Midbrain (tissue), 1 donor: ENCODE results near the gene CPXM1.
"Not testable (repeated sequence)": the region's sequence is repeated elsewhere in the genome, so short reads cannot be mapped to it uniquely, and the experiment has no call there.

ENCODE experiments used
- DNase-seq: peaks from one replicate; lab custom pipeline; 2025; lab: John Stamatoyannopoulos, UW

Gene CPXM1

DNA sequence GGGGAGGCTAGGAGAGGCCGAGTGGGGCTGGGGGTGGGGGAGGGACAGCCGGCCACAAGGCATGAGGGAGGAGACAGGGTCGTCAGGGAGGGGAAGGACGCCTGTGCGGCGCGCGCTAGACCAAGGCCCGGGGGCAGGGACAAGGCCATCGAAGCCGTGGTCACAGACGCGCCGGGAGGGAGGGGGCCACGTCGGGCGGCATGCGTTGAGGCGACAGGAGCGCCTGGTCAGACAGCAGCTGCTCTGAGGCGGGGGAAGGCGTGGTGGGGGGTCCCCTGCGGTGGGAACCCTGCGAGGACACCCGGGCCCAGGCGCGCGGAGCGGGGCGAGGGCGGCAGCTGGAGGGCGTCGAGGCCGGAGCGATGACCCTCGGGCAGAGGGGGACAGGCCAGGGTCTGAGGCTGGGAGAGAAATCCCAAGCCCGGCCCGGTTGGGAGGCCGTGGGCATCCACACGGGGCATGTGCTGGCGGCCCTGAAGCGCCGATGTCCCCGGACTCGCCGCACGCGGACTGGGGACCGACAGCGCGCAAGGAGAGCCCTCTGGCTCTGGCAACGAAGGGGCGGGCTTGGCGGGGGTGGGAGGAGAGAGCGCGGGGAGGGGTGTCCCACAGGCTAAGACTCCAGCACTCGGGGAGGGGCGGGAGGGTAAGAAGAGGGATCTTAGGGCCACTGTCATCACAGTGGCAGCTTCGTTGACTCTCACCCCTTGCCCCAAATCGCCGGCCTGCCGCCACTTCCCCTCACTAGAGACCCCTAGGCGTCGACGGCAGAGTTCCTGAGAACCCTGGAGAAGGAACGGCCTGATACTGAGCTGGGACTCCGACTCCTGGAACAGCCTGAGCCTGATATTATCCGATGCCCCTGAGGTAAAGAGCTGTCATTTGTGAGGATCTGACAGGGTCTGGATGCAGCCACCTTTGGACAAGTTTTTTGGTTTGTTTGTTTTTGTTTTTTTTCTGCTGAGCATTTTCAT is 20.8 kb upstream of the CPXM1 start:
- DNase-seq = no peak

DNA sequence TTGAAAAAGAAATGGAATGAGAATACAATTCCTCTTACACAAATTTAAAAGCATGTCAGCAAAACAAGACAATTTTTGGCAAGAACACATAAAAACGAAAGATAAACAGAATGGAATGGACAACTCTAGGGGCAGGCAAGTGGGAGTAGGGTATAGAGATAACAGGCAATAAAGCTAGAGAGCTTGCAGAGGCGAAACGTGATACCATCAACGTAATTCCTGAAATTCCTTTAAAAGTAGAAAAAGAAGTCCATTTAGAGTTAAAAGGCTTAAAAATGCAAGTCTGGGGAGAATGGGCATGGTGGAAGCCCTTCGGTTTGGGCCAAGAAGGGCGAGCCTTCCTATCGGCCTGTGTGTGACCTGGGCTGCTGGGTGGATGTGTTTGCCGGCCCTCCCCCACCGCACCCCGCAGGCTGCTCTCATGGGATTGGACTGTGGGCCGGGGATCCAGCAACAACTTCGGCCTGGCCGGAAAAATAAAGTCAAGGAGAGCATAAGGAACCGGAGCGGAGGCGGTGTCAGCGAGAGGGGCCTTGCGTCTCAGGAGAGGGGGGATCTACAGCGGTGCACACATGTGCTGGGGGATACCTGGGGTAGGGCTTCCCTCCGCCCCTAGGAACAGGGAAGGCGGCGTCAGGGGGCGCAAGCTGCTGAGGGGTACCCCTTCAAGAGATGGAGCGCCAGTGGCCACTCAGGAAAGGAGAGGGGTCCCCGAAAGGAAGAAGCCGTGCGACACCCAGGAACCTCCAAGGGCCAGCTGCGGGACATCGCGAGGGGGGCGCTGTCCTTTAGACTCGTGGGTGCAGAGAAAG is 19.9 kb upstream of the CPXM1 start:
- no peak for DNase-seq

DNA sequence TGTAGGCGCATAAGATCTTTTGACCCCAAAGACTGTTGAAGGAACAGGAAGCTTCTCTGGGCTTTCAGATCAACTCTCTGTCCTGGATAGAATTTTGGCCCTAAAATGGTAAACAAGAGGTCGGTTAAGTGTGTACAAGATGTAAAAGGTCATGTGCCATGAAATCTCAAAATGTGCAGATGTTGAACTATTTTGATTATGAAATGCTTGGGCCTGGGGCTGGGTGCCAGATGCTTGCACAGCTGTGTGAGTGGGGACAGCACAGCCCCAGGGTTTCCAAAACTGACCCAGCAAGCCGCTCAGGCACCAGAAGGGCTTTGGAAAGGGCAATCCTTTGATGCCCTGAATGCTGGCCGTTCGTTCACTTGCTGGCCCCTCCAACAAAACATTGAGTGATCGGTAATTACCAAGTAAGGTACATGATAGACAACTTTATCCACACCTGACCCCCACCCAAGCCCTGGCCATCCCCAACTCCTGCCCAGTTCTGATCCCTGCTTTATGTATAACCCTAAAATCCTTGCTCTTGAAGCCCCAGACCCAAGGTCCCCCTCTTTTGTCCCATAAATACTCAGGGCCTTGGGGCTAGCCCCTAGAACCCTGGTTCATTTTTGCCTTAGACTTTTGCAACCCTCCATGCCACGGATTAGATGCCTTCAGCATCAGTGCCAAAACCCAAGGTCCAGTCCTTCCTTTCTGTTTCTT is 17.6 kb upstream of the CPXM1 start:
- DNase-seq = no peak

DNA sequence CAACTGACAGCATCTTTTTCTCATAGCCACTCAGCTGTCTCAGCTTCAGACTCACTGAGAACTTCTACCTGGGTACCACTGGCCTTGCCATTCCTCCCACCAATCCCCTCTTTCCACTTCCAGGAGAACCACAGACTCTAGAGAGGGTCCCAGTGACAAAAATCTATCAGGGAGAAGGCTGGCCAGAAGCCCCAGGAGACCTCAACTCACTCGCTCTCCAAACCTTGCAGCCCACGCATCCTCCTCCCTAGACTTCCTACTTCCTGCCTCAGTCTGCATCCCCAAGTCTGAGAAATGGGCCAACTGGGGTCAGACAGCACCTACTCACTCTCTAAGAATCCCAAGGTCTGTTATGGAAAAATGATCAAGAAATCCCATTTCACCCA is 16.9 kb upstream of the CPXM1 start:
- no peak for DNase-seq

DNA sequence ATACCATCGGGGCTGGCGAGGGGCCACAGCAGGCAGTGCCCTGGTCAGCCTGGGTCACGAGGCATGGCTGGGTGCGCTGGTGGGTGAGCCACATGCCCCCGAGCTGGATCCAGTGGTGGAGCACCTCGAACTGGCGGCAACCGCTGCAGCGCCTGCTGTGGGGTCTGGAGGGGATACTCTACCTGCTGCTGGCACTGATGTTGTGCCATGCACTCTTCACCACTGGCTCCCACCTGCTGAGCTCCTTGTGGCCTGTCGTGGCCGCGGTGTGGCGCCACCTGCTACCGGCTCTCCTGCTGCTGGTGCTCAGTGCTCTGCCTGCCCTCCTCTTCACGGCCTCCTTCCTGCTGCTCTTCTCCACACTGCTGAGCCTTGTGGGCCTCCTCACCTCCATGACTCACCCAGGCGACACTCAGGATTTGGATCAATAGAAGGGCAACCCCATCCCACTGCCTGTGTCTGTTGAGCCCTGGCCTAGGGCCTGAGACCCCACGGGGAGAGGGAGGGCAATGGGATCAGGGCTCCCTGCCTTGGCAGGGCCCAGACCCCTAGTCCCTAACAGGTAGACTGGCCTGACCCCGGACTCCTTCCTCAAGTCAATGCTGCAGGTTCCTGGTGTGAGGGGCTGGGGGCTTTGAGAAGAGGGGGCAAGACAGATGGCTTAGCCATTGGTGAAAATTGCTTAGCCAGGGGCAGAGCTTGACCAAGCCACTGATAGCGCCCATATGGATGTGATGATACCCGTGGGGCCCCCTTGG is 16.3 kb upstream of the CPXM1 start:
- DNase-seq = no peak

DNA sequence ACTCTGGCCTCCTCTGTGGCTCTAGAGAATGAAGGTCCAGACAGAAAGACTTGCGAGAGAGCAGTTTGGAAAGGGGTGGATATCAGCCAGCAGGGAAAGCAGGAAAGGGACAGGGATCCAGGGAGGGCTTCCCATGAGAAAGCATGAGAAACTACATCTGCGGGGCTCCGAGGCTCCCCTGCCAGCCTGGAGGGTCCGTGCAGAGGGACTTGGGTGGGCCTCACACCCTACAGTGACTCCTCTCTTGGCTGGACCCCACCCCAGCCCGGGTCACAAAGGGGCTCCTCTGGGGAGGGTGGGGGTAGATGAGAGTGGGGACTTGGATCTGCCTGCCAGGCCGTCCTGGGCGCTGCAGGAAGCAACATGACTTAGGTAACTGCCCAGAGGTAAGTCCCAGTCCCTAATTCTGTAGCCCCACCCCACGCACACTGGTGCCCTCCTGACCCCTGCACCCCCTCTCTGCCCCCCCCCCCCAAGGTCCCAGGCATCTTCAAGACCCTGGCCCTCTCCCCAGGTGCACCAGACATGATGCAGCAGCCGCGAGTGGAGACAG is 15.7 kb upstream of the CPXM1 start, which contains the start of gene TMEM239:
Gene TMEM239 (plus strand): TSS at position 335 of the 553 bp plus-strand sequence. CDS start 191 bp downstream, at position 526.
- DNase-seq = no peak

DNA sequence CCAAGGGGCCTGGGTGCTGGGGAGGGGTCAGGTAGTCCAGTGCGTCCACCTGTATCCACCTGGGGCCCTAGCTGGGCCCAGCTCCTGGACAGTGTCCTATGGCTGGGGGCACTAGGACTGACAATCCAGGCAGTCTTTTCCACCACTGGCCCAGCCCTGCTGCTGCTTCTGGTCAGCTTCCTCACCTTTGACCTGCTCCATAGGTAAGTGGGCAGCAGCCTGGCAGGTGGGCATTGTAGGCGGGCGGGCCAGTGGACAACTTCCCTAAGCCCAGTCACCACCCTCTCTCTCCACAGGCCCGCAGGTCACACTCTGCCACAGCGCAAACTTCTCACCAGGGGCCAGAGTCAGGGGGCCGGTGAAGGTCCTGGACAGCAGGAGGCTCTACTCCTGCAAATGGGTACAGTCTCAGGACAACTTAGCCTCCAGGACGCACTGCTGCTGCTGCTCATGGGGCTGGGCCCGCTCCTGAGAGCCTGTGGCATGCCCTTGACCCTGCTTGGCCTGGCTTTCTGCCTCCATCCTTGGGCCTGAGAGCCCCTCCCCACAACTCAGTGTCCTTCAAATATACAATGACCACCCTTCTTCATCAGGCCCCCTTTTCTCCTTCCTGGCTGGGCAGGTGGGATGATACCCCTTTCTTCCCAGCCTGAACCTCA is 14.9 kb upstream of the CPXM1 start:
- DNase-seq = no peak

DNA sequence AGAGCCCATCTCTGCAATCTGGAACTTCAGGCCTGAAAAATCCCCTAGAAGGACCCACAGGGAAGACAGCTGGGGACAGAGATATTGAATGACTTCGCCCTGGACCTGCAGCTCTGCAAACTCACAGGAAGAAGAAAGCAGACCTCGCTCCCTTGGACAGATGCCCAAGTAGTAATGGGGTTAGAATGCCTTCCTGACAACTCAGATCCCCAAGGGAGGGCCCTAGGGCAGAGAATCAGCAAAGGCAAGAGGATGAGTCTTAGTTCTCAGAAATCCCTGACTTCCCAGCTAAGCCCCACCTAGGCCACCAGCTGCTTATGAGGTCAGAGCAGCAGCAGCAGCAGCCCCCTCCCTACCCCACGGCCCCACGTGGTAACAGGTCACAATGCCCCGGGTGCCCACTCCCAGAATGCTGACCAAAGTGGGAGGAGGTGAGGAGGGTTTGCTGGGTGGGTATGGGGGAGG is 14.2 kb upstream of the CPXM1 start, which contains the start of gene C20orf141:
Gene C20orf141 (plus strand): TSS at position 401 of the 465 bp plus-strand sequence. CDS start 198 bp downstream, outside the sequence.
- no peak for DNase-seq

DNA sequence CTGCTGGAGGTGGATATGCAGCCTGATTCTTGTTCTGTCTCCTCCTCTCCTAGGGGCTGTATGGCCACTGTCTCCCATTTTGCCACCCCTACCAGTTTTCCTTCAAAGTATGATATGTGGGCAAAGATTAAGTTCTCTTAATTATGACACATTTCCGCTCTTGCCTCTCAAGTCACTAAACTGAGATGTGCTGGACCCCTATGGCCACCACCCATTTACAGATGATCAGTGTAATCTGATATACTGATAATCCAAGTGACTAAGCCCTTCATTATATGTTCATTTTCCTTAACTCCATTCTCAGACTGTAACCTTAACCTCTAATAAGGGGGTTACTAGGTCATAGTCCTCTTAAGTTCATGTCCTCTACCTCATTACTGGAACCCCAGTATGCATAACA is 13.6 kb upstream of the CPXM1 start:
- DNase-seq = no peak

DNA sequence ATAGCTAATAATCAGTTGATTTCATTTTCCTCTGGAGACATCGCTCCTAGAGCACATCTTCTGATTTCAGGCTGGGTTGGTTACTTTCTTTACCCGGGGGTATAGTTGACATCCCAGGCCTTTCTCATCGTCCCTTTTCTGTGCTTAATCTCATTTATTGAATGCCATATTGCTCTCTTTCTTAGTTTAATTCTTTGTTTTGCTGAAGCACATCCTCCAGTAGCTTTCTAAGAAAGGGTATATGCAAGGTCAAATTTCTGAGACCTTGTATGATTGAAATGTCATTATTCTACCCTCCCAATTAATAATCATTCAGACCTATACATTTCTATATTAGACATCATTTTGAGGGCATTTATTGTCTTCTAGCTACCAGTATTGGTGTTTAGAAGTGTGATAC is 11.8 kb upstream of the CPXM1 start:
- no peak for DNase-seq

DNA sequence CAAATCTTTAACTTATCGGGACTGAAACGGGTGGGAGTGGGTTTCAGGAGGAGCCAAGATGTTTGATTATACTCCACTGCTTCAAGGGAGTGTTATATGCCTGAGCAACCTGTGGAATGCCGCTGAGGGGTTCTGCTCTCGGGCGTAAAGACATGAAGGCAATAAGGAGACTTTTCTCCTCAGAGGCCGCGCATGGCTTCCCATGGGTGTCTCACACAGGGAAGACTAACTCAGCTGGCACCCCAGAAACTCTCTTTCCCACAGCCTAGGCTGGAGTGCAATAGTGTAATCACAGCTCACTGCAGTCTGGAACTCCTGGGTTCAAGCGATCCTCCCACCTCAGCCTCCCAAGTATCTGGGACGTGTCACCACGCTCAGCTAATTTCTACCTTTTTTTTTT is 9.3 kb upstream of the CPXM1 start:
- DNase-seq = no peak

DNA sequence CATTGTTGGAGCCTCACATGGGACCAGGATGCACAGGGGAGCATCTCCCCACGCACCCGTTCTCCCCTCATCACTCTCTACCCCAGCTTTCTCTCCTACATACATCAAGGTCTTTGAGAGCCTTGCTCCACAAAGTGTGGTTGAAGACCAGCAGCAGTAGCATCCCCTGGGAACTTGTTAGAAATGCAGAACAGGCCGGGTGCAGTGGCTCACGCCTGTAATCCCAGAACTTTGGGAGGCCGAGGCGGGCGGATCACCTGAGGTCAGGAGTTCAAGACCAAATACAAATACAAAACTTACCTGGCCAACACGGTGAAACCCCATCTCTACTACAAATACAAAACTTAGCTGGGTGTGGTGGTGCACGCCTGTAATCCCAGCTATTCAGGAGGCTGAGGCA is 7.5 kb upstream of the CPXM1 start:
- not testable (repeated sequence) for DNase-seq

DNA sequence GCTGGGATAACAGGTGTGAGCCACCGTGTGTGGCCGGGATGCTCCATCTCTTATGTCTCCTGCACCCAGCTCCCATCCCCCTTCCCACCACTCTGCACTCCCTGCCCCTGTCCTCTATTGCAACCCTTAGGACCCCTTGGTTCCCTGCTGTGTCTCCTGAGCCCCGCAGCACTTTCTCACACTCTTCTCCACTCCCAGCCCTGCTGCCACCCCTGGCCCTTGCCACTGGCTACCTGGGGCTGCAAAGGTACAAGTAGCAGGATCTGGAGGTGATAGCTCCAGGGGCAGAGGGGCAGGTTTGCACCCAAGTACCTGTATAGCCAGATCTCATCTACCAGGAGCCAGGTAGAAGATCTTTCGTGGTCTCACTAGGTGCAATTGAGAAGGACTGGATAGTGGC is 6.6 kb upstream of the CPXM1 start:
- no peak for DNase-seq

DNA sequence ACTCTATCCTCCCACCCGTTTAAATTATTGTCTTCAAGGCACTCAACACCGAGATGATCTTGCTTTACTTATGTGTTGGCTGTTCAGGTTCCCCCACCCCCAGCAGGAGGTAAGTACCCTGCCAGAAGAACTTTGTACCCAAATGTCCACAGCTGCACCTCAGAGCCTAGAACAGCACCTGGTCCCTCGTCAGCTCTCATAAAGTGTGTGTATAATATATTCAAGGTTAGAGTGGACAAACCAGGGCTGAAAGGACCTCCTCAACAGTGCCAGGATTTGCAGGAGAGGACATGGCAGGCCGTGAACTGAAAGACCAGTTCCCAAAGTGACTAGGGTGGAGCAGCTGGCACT is 5.9 kb upstream of the CPXM1 start:
- DNase-seq = no peak

DNA sequence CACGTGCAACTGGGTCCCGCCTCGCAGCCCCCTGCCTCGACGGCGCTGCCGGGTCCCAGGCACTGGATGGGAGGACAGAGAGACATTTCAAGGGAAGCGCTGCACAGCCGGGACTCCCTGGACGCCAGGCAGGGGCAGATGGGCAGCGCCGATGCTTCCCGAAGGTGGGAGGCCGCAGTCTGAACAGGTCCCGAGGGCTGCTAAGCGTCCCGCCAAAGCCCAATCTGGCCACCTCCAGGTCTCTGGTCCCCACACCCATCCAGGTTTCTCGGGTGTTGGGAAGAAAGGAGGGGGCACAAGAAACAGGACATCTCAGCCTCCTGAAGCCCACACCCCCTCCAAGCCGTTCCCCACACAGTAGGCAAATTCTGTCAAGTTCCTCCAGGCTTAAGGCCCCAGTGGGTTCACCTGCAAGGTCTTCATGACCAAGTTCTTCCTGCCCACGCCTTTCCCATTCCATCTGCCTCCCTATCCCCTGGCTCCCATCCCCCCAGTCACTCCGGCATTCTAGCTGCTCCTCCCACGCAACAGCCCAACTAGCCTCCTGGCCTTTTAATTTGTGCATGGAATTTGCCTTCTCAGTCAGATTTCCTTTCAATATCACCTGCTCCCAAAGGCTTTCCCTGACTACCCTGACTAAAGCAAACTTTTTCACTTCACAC is 5.4 kb upstream of the CPXM1 start:
- DNase-seq = no peak

DNA sequence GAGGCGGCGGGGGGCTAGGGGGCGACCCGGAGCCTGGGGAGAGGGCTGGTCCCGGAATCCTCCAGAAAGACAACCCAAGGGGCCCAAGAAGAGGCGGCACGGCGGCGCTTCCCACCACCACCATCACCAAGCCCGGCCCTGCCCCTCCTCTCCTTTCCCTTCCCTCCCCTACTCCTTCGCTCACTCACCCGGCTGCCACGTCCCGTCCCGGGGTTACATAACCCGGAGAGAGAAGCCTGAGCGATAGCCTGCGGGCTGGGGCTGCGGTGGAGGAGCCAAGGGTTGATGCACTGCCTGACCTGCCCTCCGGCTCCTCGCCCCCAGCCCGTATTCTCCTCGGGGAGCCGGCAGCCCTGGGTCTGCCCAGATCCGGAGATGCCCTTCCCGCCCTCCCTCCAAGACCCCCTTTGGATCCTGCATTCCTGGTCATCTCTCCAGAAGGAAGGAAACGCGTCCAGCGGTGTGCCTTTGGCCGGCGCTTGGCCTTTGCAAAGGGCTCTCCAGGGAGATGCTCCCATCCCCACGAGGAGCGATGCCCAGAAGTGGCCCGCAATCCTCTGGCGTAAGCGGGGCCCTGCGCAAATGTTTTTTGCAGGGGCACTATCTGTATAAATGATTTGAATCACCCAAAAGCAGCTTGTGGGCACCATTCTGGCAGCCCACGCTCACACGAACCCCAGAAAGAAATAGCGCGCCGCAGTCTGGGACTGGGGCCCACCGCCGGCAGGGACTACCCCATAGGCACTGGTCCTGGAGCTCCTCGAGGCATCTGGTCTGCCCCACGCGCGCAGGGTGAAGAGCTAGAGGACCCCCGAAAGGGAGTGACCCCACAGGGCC is 4.6 kb upstream of the CPXM1 start:
- DNase-seq = no peak

DNA sequence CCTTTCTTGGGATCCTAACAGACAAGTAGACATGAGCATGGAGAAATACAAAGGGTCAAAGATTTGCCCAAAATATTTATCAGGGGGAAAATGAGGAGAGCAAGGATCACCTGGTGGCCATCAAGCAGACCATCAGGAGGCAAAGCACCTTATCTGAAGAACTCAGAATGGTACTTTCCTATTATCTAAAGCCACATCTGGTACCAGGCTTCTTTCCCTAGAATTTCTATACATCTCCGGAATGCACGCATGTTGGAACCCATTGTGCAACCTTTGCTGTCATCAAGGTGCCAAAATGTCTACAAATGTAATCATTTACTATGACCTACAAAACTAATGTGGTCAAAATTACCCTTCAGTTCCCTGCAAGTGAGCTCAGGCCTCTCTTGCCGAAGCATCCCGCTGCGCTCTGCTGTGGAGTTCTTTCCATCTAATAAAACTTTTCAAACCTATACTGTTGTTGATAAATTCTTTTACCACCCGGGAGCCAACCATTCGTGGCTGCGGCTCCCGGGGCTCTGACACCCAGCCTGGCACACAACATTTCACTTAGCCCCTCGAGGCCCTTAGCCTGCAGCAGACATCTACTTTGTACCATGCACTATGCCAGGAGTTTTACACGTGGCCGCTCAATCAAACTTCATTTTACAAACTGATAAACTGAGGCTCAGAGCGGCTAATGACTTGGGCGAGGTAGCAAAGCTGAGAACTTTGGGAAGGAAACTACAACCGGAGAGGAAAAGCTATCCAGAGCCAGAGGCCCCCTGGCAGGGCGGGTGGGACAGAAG is 3.8 kb upstream of the CPXM1 start:
- DNase-seq = no peak

DNA sequence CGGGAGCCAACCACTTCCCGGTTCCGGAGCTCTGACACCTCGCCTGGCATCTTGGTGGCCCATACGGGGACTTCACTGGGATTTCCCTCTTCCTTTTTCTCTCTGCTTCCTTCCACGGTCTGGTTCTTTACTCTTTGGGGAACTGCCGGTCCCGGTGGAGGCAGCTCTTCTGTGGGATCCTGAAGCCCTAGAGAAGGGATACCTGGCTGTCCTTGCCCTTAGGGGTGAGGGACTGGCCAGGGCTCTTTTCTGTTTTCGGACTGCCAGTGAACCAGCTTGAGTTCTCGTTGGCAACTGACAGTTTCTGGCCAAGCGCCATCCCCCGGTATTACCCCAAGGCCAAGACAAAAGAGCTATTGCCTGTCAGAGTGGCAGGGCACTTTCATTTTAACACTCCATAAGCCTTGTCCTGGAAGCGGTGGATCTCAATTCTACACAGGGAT is 880 bp upstream of the CPXM1 start:
- no peak for DNase-seq
